Large intestine (tissue), 3 donors: Measurements from ENCODE around the gene DRG2. TPM values are rescaled to one million over a fixed set of nuclear protein-coding genes. Genes with fewer than 3 reads are reported as not detected.

Experiments
- DNase-seq, 2 donors: peaks; one replicate each; pipeline versions ENCODE4 v3.0.0 to v3.0.0-alpha.2; 2013
- H3K27ac ChIP-seq: one replicate; pipeline ENCODE4 v1.5.1; 2013; ENCODE audit warnings: low read length
- H3K27me3 ChIP-seq: 2 replicates; pipeline ENCODE4 v1.6.1; 2013; ENCODE audit warnings: low read length; ENCODE audit not compliant: control insufficient read depth, insufficient read depth
- H3K36me3 ChIP-seq: 2 replicates; pipeline ENCODE4 v1.6.1; 2013; ENCODE audit warnings: low read length; ENCODE audit not compliant: control insufficient read depth, insufficient read depth
- H3K4me1 ChIP-seq: one replicate; pipeline ENCODE4 v1.6.1; 2013; ENCODE audit warnings: low read length; ENCODE audit not compliant: control insufficient read depth, insufficient read depth
- H3K4me3 ChIP-seq: one replicate; pipeline ENCODE4 v1.5.1; 2013; ENCODE audit warnings: low read length
- H3K9me3 ChIP-seq: one replicate; pipeline ENCODE4 v1.6.1; 2013; ENCODE audit warnings: mild to moderate bottlenecking, low read depth, low read length, moderate library complexity; ENCODE audit not compliant: control insufficient read depth
- WGBS: methylation state at CpG from one replicate; pipeline ENCODE4 v1.1.5; 2013; ENCODE audit warnings: low lambda C conversion rate; ENCODE audit not compliant: insufficient coverage; 5-methylcytosine and 5-hydroxymethylcytosine counted together
- polyA plus RNA-seq: library from polyadenylated mRNA; unstranded; fragments of 120-200 nt; gene quantifications from one replicate; pipeline ENCODE4 v1.2.1, GENCODE V29; 2013

DRG2 gene
- polyA plus RNA-seq, 1 donor: 38.1 TPM

DNA sequence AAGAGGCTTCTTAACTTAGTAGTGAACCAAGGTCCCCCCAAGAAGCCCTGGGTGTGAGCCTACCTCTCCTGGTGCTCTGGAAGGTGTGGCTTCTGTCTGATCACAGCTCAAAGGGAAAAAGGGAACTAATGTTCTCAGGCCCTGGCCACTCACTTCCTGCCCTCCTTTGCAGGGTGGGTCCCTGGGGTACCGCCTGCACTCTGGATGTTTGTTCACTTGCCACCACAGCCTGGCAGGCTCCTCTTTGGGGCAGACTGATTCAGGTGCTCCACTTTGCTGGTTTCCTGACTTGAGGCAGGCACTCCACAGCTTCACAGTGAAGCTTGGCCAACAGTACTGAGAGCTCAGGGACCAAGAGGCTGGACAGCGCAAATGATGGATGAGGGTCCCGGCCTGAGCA is 14.9 kb downstream of the DRG2 start:
- H3K36me3 ChIP-seq: peaks cover 88% of the 10 kb centered on the region
- DNase-seq: no peak

GRCh38 chr17:18105027-18105426 is 17.3 kb downstream of the DRG2 start:
- Histone ChIP-seq H3K27ac (no peak overlapping the region), H3K4me3 (no peak overlapping the region), H3K9me3 (no peaks in the 10 kb centered on the region), H3K4me1 (no peaks in the 10 kb centered on the region), H3K27me3 (no peaks in the 10 kb centered on the region), H3K36me3 (peaks cover 70% of the 10 kb centered on the region)
- no CpG with 5 or more reads among the region's 3 CpGs for WGBS
- no peak for DNase-seq

More for the DNA sequence above, 14.9 kb downstream of the DRG2 start:
- H3K4me3 ChIP-seq: no peak overlapping the region
- H3K27ac ChIP-seq: no peak overlapping the region
- H3K4me1 ChIP-seq: no peaks in the 10 kb centered on the region
- no peaks in the 10 kb centered on the region for H3K9me3 ChIP-seq
- H3K27me3 ChIP-seq: no peaks in the 10 kb centered on the region
- no CpG with 5 or more reads among the region's 3 CpGs for WGBS

- Histone ChIP-seq H3K4me3 (no peak overlapping the region), H3K9me3 (no peaks in the 10 kb centered on the region), H3K36me3 (peaks cover 64% of the 10 kb centered on the region), H3K27me3 (no peaks in the 10 kb centered on the region), H3K4me1 (no peaks in the 10 kb centered on the region), H3K27ac (no peak overlapping the region)
- WGBS: no CpG with 5 or more reads among the region's 6 CpGs
- DNase-seq: no peak
Observed at GRCh38 chr17:18105595-18105994, 17.8 kb downstream of the DRG2 start.

GRCh38 chr17:18106211-18106610 is 18.5 kb downstream of the DRG2 start:
- DNase-seq: no peak
- no peaks in the 10 kb centered on the region for H3K4me1 ChIP-seq
- H3K27ac ChIP-seq: no peak overlapping the region
- no peaks in the 10 kb centered on the region for H3K27me3 ChIP-seq
- no peaks in the 10 kb centered on the region for H3K9me3 ChIP-seq
- no peak overlapping the region for H3K4me3 ChIP-seq
- no CpG with 5 or more reads among the region's 9 CpGs for WGBS
- peaks cover 59% of the 10 kb centered on the region for H3K36me3 ChIP-seq

DNA sequence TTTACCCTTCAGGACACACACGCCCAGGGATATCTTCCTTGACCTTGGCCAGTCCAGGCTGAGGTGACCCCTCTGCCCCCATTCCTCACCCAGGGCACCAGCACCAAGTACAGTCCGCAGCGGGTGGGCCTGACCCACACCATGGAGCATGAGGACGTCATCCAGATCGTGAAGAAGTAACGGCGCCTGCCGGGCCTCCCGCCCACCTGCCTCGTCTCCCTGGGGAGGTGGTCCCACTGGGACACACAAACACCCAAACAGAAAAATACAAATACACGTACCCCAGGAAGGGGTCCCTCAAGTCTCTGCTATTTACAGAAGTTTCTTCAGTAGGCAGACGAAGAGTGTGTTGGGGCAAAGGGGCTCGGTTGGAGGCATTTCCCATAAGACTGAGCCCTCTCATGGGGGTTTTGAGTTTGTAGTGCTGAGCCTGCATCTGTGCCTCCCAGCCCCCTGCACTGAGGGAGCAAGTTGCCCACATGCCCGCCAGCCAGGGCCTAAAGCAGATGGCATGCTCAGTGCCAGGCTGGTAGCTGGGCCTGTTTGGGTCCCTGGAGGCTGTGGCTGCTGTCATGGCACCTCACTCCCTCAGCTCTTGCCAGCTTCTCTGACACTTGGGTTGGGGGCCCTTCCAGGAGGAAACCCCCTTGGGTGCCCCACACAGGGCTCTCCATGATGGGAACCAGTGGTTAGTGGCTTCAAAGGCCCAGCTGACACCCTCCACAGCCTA is 19.5 kb downstream of the DRG2 start:
- whole genome bisulfite sequencing: no CpG with 5 or more reads among the region's 14 CpGs
- Histone ChIP-seq H3K36me3 (peaks cover 50% of the 10 kb centered on the region), H3K4me3 (no peak overlapping the region), H3K4me1 (no peaks in the 10 kb centered on the region), H3K27ac (no peak overlapping the region), H3K9me3 (no peaks in the 10 kb centered on the region), H3K27me3 (no peaks in the 10 kb centered on the region)
- DNase-seq: no peak

- Histone ChIP-seq H3K36me3 (peaks cover 46% of the 10 kb centered on the region), H3K4me3 (no peak overlapping the region), H3K9me3 (no peaks in the 10 kb centered on the region), H3K4me1 (no peaks in the 10 kb centered on the region), H3K27me3 (no peaks in the 10 kb centered on the region), H3K27ac (no peak overlapping the region)
- WGBS: no CpG with 5 or more reads among the region's 6 CpGs
- DNase-seq: no peak
Observed at GRCh38 chr17:18107971-18108370, 20.2 kb downstream of the DRG2 start.

GRCh38 chr17:18108401-18109312 is 20.9 kb downstream of the DRG2 start, which contains the start of gene MYO15A:
TSS of gene MYO15A (plus strand) at chr17:18108756. CDS start at chr17:18118801, 10,045 bp downstream.
- peaks cover 40% of the 10 kb centered on the region for H3K36me3 ChIP-seq
- H3K9me3 ChIP-seq: no peaks in the 10 kb centered on the region
- WGBS: no CpG with 5 or more reads among the region's 17 CpGs
- DNase-seq: no peak
- no peak within 1 kb of the TSS for H3K4me3 ChIP-seq
- no peak within 1 kb of the TSS for H3K27ac ChIP-seq
- H3K4me1 ChIP-seq: no peaks in the 10 kb centered on the region
- no peaks in the 10 kb centered on the region for H3K27me3 ChIP-seq

DNA sequence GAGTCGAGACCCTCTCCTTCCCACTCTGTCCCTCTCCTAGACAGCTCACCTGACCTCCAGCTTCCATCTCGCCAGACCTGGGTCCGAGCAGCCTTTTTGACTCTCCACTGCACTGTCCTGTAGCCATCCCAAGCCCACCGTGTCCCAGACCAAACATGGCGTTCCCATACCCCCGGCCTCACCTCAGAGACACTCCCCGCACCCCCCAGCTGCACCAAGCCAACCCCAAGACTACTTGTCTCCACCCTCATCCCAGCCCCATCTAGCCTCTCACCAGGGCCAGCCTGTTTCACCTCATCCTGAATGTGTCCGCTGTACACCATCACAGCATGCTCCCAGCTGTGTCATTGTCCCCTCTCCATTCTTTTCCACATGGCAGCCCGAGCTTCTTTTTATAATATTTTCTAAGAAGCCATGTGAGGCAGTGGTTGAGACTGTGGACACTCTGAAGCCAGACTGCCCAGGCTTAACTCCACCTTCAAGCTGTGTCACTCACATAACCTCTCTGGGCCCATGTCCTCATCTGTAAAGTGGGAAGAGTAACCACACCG is 22.3 kb downstream of the DRG2 start:
- Histone ChIP-seq H3K4me1 (no peaks in the 10 kb centered on the region), H3K9me3 (no peaks in the 10 kb centered on the region), H3K27me3 (no peaks in the 10 kb centered on the region), H3K4me3 (no peak overlapping the region), H3K36me3 (peaks cover 27% of the 10 kb centered on the region), H3K27ac (no peak overlapping the region)
- DNase-seq: no peak
- WGBS: 0% methylated on average over 1 of the region's 10 CpGs

GRCh38 chr17:18110636-18111145 is 22.9 kb downstream of the DRG2 start:
- Histone ChIP-seq H3K4me3 (no peak overlapping the region), H3K4me1 (no peaks in the 10 kb centered on the region), H3K9me3 (no peaks in the 10 kb centered on the region), H3K36me3 (peaks cover 22% of the 10 kb centered on the region), H3K27me3 (no peaks in the 10 kb centered on the region), H3K27ac (no peak overlapping the region)
- no peak for DNase-seq
- WGBS: no CpG with 5 or more reads among the region's 4 CpGs

- no peaks in the 10 kb centered on the region for H3K27me3 ChIP-seq
- H3K36me3 ChIP-seq: peaks cover 14% of the 10 kb centered on the region
- 100% methylated on average over 1 of the region's 6 CpGs for WGBS
- no peaks in the 10 kb centered on the region for H3K4me1 ChIP-seq
- no peaks in the 10 kb centered on the region for H3K9me3 ChIP-seq
- no peak overlapping the region for H3K27ac ChIP-seq
- no peak overlapping the region for H3K4me3 ChIP-seq
- no peak for DNase-seq
Observed at GRCh38 chr17:18111330-18111971, 23.7 kb downstream of the DRG2 start.
